H54 (cell line): Measurements from ENCODE around the gene PRKRA.
"Not testable (repeated sequence)": the region's sequence is repeated elsewhere in the genome, so short reads cannot be mapped to it uniquely, and the experiment has no call there.

Experiments
- DNase-seq: peaks from one replicate; pipeline ENCODE4 v3.0.0; 2011; ENCODE audit warnings: low spot score, mixed read lengths; ENCODE audit not compliant: insufficient read length
- FAIRE-seq: peaks from 3 replicates; lab custom pipeline; 2011; peaks lifted over from hg19 to GRCh38; lab: Jason Lieb, UNC
- POLR2A ChIP-seq: IDR thresholded peaks from 2 replicates; pipeline ENCODE4 v1.6.1; 2011; ENCODE audit warnings: low read depth, mild to moderate bottlenecking, low read length

The PRKRA gene

GRCh38 chr2:178441426-178441825 lies 9.5 kb downstream of the PRKRA start:
- FAIRE-seq (no peak), DNase-seq (no peak)
- no peak for TF ChIP-seq POLR2A

GRCh38 chr2:178436662-178437061 lies 14.3 kb downstream of the PRKRA start:
- no peak for DNase-seq
- no peak for TF ChIP-seq POLR2A
- FAIRE-seq = no peak

GRCh38 chr2:178429336-178429735 lies 21.6 kb downstream of the PRKRA start:
- FAIRE-seq = no peak

GRCh38 chr2:178428396-178428806 lies 22.6 kb downstream of the PRKRA start:
- TF ChIP-seq POLR2A = no peak
- FAIRE-seq (no peak), DNase-seq (no peak)

More at GRCh38 chr2:178429336-178429735, 21.6 kb downstream of the PRKRA start:
- no peak for DNase-seq
- no peak for TF ChIP-seq POLR2A

- DNase-seq (no peak), FAIRE-seq (no peak)
- no peak for TF ChIP-seq POLR2A
These were observed 23.5 kb downstream of the PRKRA start for GRCh38 chr2:178427458-178427857.

- no peak for TF ChIP-seq POLR2A
- FAIRE-seq (no peak), DNase-seq (no peak)
These were observed 24.6 kb downstream of the PRKRA start for GRCh38 chr2:178426388-178426787.

GRCh38 chr2:178425255-178425827 lies 25.6 kb downstream of the PRKRA start:
- DNase-seq (no peak), FAIRE-seq (no peak)
- TF ChIP-seq POLR2A = no peak

GRCh38 chr2:178423746-178424145 lies 27.2 kb downstream of the PRKRA start:
- FAIRE-seq, DNase-seq: not testable (repeated sequence)

GRCh38 chr2:178422097-178422496 lies 28.9 kb downstream of the PRKRA start:
- DNase-seq = no peak
- no peak for TF ChIP-seq POLR2A
- no peak for FAIRE-seq

GRCh38 chr2:178420463-178420999 lies 30.4 kb downstream of the PRKRA start:
- DNase-seq = no peak
- TF ChIP-seq POLR2A = no peak
- no peak for FAIRE-seq

GRCh38 chr2:178419123-178419522 lies 31.9 kb downstream of the PRKRA start:
- TF ChIP-seq POLR2A = no peak
- DNase-seq = no peak
- FAIRE-seq = no peak

- FAIRE-seq (no peak), DNase-seq (no peak)
- no peak for TF ChIP-seq POLR2A
These were observed 32.5 kb downstream of the PRKRA start for GRCh38 chr2:178418426-178418825.

- FAIRE-seq = no peak
- DNase-seq = no peak
- no peak for TF ChIP-seq POLR2A
These were observed 33.1 kb downstream of the PRKRA start for GRCh38 chr2:178417916-178418315.

- DNase-seq = no peak
- FAIRE-seq = no peak
- no peak for TF ChIP-seq POLR2A
These were observed 35.0 kb downstream of the PRKRA start for GRCh38 chr2:178415979-178416378.
